Measurements from ENCODE around the gene KCNQ1OT1.

- TF ChIP-seq RFX5 (IDR thresholded peaks at IDR 0.05; ENCODE audit: low read length) (no peak), SMC3 (IDR thresholded peaks at IDR 0.05; ENCODE audit: low read depth, low read length) (no peak), NRF1 (IDR thresholded peaks at IDR 0.05; ENCODE audit: low read depth, low read length) (no peak), CTCF (IDR thresholded peaks at IDR 0.05) (no peak), MEF2A (IDR thresholded peaks at IDR 0.05; ENCODE audit: borderline replicate concordance, low read depth) (no peak), MAX (IDR thresholded peaks at IDR 0.05; ENCODE audit: low read depth) (no peak), CHD2 (IDR thresholded peaks at IDR 0.05; ENCODE audit: low read length, partially characterized antibody) (no peak), MXI1 (IDR thresholded peaks at IDR 0.05; ENCODE audit: low read depth, low read length) (no peak), NFIC (IDR thresholded peaks at IDR 0.05; ENCODE audit: borderline replicate concordance) (no peak), JUND (IDR thresholded peaks at IDR 0.05) (no peak)
- TF ChIP-seq, protein P1, sequence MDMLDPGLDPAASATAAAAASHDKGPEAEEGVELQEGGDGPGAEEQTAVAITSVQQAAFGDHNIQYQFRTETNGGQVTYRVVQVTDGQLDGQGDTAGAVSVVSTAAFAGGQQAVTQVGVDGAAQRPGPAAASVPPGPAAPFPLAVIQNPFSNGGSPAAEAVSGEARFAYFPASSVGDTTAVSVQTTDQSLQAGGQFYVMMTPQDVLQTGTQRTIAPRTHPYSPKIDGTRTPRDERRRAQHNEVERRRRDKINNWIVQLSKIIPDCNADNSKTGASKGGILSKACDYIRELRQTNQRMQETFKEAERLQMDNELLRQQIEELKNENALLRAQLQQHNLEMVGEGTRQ (IDR thresholded peaks at IDR 0.05; ENCODE audit: borderline replicate concordance, low read depth, low read length): no peak
- TF ChIP-seq, protein P2, sequence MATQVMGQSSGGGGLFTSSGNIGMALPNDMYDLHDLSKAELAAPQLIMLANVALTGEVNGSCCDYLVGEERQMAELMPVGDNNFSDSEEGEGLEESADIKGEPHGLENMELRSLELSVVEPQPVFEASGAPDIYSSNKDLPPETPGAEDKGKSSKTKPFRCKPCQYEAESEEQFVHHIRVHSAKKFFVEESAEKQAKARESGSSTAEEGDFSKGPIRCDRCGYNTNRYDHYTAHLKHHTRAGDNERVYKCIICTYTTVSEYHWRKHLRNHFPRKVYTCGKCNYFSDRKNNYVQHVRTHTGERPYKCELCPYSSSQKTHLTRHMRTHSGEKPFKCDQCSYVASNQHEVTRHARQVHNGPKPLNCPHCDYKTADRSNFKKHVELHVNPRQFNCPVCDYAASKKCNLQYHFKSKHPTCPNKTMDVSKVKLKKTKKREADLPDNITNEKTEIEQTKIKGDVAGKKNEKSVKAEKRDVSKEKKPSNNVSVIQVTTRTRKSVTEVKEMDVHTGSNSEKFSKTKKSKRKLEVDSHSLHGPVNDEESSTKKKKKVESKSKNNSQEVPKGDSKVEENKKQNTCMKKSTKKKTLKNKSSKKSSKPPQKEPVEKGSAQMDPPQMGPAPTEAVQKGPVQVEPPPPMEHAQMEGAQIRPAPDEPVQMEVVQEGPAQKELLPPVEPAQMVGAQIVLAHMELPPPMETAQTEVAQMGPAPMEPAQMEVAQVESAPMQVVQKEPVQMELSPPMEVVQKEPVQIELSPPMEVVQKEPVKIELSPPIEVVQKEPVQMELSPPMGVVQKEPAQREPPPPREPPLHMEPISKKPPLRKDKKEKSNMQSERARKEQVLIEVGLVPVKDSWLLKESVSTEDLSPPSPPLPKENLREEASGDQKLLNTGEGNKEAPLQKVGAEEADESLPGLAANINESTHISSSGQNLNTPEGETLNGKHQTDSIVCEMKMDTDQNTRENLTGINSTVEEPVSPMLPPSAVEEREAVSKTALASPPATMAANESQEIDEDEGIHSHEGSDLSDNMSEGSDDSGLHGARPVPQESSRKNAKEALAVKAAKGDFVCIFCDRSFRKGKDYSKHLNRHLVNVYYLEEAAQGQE (IDR thresholded peaks at IDR 0.05; ENCODE audit: low read depth, low read length): no peak
These were observed 34.8 kb downstream of the KCNQ1OT1 start for GRCh38 chr11:2664791-2665525.

All from SK-N-SH (cell line).